Measurements from ENCODE around the gene SMIM10. TPM values are rescaled to one million over a fixed set of nuclear protein-coding genes. Genes with fewer than 3 reads are reported as not detected.

SMIM10 gene
- total RNA-seq, 1 donor = 5.0 TPM

- DNase-seq (ENCODE audit: low read depth) = peak; percentile 79
These were observed 21.1 kb upstream of the SMIM10 start for GRCh38 chrX:134969726-134970125.

GRCh38 chrX:134971926-134972325 lies 18.9 kb upstream of the SMIM10 start:
- DNase-seq (ENCODE audit: low read depth) = no peak
- no peak for TF ChIP-seq CTCF (IDR thresholded peaks at IDR 0.05; ENCODE audit: insufficient read depth, low read length)
- no peak overlapping the region for H3K4me3 ChIP-seq (ENCODE audit: low read depth, low read length)

More at GRCh38 chrX:134969726-134970125, 21.1 kb upstream of the SMIM10 start:
- no peak overlapping the region for H3K4me3 ChIP-seq (ENCODE audit: low read depth, low read length)
- TF ChIP-seq CTCF (IDR thresholded peaks at IDR 0.05; ENCODE audit: insufficient read depth, low read length) = no peak

GRCh38 chrX:134975516-134975915 lies 15.3 kb upstream of the SMIM10 start:
- TF ChIP-seq CTCF (IDR thresholded peaks at IDR 0.05; ENCODE audit: insufficient read depth, low read length) = no peak
- no peak for DNase-seq (ENCODE audit: low read depth)
- H3K4me3 ChIP-seq (ENCODE audit: low read depth, low read length) = no peak overlapping the region

GRCh38 chrX:134981910-134982309 lies 8.9 kb upstream of the SMIM10 start:
- no peak for TF ChIP-seq CTCF (IDR thresholded peaks at IDR 0.05; ENCODE audit: insufficient read depth, low read length)
- no peak overlapping the region for H3K4me3 ChIP-seq (ENCODE audit: low read depth, low read length)
- DNase-seq (ENCODE audit: low read depth) = no peak

- no peak for DNase-seq (ENCODE audit: low read depth)
- no peak overlapping the region for H3K4me3 ChIP-seq (ENCODE audit: low read depth, low read length)
- TF ChIP-seq CTCF (IDR thresholded peaks at IDR 0.05; ENCODE audit: insufficient read depth, low read length) = no peak
These were observed 8.0 kb upstream of the SMIM10 start for GRCh38 chrX:134982748-134983147.

- DNase-seq (ENCODE audit: low read depth) = no peak
- no peak overlapping the region for H3K4me3 ChIP-seq (ENCODE audit: low read depth, low read length)
- no peak for TF ChIP-seq CTCF (IDR thresholded peaks at IDR 0.05; ENCODE audit: insufficient read depth, low read length)
These were observed 5.3 kb upstream of the SMIM10 start for GRCh38 chrX:134985479-134985878.

GRCh38 chrX:134990475-134990800 lies 353 bp upstream of the SMIM10 start:
- TF ChIP-seq CTCF (IDR thresholded peaks at IDR 0.05; ENCODE audit: insufficient read depth, low read length) = no peak
- DNase-seq (ENCODE audit: low read depth) = no peak
- peak overlapping the region; percentile 61 for H3K4me3 ChIP-seq (ENCODE audit: low read depth, low read length)
